ENCODE results near the gene CST7.

DNA sequence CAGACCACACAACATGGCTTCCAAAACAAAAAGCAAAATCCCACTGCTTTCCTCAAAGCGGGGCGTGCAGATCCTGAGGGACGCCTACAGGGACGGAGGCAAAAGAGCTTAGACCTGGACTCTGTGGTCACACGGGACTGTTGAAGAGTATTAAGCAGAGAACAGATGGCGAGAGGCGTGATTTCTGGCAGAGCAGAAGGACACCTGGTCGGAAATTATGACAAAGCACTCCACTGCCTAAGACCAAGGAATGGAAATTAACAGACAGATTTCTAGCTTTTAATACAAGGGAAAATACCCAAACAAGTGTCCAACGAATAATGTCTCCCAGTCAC, 15.4 kb downstream of the CST7 start:
- no peak for TF ChIP-seq EP300 (IDR thresholded peaks at IDR 0.05)
- TF ChIP-seq POLR2AphosphoS5 (IDR thresholded peaks at IDR 0.05) = no peak
- TF ChIP-seq, protein P1, sequence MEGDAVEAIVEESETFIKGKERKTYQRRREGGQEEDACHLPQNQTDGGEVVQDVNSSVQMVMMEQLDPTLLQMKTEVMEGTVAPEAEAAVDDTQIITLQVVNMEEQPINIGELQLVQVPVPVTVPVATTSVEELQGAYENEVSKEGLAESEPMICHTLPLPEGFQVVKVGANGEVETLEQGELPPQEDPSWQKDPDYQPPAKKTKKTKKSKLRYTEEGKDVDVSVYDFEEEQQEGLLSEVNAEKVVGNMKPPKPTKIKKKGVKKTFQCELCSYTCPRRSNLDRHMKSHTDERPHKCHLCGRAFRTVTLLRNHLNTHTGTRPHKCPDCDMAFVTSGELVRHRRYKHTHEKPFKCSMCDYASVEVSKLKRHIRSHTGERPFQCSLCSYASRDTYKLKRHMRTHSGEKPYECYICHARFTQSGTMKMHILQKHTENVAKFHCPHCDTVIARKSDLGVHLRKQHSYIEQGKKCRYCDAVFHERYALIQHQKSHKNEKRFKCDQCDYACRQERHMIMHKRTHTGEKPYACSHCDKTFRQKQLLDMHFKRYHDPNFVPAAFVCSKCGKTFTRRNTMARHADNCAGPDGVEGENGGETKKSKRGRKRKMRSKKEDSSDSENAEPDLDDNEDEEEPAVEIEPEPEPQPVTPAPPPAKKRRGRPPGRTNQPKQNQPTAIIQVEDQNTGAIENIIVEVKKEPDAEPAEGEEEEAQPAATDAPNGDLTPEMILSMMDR (IDR thresholded peaks at IDR 0.05) = no peak

Data from suprapubic skin (tissue), 4 donors.